ENCODE measurements around the gene TEX264.

TEX264 gene

DNA sequence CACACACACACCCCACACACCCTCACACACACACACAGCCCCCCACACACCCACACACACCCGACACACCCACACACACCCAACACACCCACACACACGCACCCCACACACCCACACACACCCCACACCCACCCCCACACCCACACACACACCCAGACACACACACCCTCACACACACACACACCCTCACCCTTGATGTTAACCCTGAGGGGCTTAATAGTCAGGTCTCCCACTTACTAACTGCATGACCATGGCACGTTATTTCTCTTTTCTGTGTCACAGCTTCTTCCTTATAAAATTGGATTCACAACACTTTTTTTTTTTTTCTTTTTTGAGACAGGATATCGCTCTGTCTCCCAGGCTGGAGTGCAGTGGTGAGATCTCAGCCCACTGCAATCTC, 38.6 kb downstream of the TEX264 start:
- H3K36me3 ChIP-seq (ENCODE audit: control insufficient read depth in 2 of 2, insufficient read depth in 1 of 2, low read length in 2 of 2): peaks cover 0 to 7% of the 10 kb centered on the region in 2 experiments; a peak in 1 of 3 replicates
- no peak overlapping the region for H3K27ac ChIP-seq (ENCODE audit: extremely low read depth, low read depth, low read length)
- H3K9me3 ChIP-seq (ENCODE audit: control insufficient read depth, insufficient read depth, low read depth, low read length): no peaks in the 10 kb centered on the region
- H3K4me1 ChIP-seq (ENCODE audit: control insufficient read depth, insufficient read depth, low read length): no peaks in the 10 kb centered on the region
- ChIA-PET POLR2A (interaction anchor here (0.7 kb wide), 1 partner anchor 12 kb away, joined by 3 read pairs; no protein-coding TSS in a partner anchor), CTCF (interaction anchor here (0.6 to 1.6 kb wide), 4 partner anchors 9 to 320 kb away, joined by 3 to 9 read pairs (median 6); no protein-coding TSS in a partner anchor)
- no peak overlapping the region for H3K4me3 ChIP-seq (ENCODE audit: low read depth, low read length)
- TF ChIP-seq WT1 (tag by site-specific recombination; IDR thresholded peaks at IDR 0.05) (no peak), SP3 (tag by site-specific recombination; IDR thresholded peaks at IDR 0.05) (no peak), ZFHX2 (tag by site-specific recombination; conservative IDR thresholded peaks at IDR 0.05) (peak; percentile 18; the same call in 1 of the 2 replicates), ZNF311 (tag by site-specific recombination; IDR thresholded peaks at IDR 0.05; ENCODE audit: borderline replicate concordance) (no peak), ZNF792 (tag by site-specific recombination; IDR thresholded peaks at IDR 0.05) (no peak), ZSCAN16 (tag by site-specific recombination; IDR thresholded peaks at IDR 0.05) (no peak), ZNF148 (tag by site-specific recombination; IDR thresholded peaks at IDR 0.05; ENCODE audit: borderline replicate concordance) (no peak), ZNF157 (tag by site-specific recombination; IDR thresholded peaks at IDR 0.05) (no peak), KLF8 (tag by site-specific recombination; IDR thresholded peaks at IDR 0.05) (peak; percentile 25; the same call in 1 of the 2 replicates), REPIN1 (tag by site-specific recombination; IDR thresholded peaks at IDR 0.05; ENCODE audit: low read depth) (no peak), ZNF777 (tag by site-specific recombination; IDR thresholded peaks at IDR 0.05; ENCODE audit: borderline replicate concordance) (no peak), ZNF155 (tag by site-specific recombination; IDR thresholded peaks at IDR 0.05) (no peak), ZNF280C (tag by site-specific recombination; IDR thresholded peaks at IDR 0.05) (no peak), GLIS1 (tag by site-specific recombination; IDR thresholded peaks at IDR 0.05) (no peak), EGR2 (tag by site-specific recombination; IDR thresholded peaks at IDR 0.05; ENCODE audit: low read depth) (peak; percentile 30; the same call in 1 of the 2 replicates), BCL11B (tag by site-specific recombination; IDR thresholded peaks at IDR 0.05; ENCODE audit: low read depth) (no peak), GLIS2 (tag by site-specific recombination; IDR thresholded peaks at IDR 0.05) (no peak), ZNF292 (tag by site-specific recombination; IDR thresholded peaks at IDR 0.05; ENCODE audit: borderline replicate concordance, low read depth) (no peak), PBX3 (CRISPR knock-in tag; IDR thresholded peaks at IDR 0.05) (no peak), KLF1 (tag by site-specific recombination; IDR thresholded peaks at IDR 0.05) (peak; percentile 85), ZNF416 (tag by site-specific recombination; IDR thresholded peaks at IDR 0.05) (no peak), ZNF521 (tag by site-specific recombination; IDR thresholded peaks at IDR 0.05) (no peak)
- TF ChIP-seq, protein P1, sequence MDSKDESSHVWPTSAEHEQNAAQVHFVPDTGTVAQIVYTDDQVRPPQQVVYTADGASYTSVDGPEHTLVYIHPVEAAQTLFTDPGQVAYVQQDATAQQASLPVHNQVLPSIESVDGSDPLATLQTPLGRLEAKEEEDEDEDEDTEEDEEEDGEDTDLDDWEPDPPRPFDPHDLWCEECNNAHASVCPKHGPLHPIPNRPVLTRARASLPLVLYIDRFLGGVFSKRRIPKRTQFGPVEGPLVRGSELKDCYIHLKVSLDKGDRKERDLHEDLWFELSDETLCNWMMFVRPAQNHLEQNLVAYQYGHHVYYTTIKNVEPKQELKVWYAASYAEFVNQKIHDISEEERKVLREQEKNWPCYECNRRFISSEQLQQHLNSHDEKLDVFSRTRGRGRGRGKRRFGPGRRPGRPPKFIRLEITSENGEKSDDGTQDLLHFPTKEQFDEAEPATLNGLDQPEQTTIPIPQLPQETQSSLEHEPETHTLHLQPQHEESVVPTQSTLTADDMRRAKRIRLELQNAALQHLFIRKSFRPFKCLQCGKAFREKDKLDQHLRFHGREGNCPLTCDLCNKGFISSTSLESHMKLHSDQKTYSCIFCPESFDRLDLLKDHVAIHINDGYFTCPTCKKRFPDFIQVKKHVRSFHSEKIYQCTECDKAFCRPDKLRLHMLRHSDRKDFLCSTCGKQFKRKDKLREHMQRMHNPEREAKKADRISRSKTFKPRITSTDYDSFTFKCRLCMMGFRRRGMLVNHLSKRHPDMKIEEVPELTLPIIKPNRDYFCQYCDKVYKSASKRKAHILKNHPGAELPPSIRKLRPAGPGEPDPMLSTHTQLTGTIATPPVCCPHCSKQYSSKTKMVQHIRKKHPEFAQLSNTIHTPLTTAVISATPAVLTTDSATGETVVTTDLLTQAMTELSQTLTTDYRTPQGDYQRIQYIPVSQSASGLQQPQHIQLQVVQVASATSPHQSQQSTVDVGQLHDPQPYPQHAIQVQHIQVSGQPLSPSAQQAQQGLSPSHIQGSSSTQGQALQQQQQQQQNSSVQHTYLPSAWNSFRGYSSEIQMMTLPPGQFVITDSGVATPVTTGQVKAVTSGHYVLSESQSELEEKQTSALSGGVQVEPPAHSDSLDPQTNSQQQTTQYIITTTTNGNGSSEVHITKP (tag by site-specific recombination; IDR thresholded peaks at IDR 0.05): no peak
- TF ChIP-seq, protein P2, sequence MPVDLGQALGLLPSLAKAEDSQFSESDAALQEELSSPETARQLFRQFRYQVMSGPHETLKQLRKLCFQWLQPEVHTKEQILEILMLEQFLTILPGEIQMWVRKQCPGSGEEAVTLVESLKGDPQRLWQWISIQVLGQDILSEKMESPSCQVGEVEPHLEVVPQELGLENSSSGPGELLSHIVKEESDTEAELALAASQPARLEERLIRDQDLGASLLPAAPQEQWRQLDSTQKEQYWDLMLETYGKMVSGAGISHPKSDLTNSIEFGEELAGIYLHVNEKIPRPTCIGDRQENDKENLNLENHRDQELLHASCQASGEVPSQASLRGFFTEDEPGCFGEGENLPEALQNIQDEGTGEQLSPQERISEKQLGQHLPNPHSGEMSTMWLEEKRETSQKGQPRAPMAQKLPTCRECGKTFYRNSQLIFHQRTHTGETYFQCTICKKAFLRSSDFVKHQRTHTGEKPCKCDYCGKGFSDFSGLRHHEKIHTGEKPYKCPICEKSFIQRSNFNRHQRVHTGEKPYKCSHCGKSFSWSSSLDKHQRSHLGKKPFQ (tag by site-specific recombination; IDR thresholded peaks at IDR 0.05): no peak
- TF ChIP-seq, protein P3, sequence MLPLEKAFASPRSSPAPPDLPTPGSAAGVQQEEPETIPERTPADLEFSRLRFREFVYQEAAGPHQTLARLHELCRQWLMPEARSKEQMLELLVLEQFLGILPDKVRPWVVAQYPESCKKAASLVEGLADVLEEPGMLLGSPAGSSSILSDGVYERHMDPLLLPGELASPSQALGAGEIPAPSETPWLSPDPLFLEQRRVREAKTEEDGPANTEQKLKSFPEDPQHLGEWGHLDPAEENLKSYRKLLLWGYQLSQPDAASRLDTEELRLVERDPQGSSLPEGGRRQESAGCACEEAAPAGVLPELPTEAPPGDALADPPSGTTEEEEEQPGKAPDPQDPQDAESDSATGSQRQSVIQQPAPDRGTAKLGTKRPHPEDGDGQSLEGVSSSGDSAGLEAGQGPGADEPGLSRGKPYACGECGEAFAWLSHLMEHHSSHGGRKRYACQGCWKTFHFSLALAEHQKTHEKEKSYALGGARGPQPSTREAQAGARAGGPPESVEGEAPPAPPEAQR (tag by site-specific recombination; IDR thresholded peaks at IDR 0.05): no peak
